Progenitor cell of endocrine pancreas (in vitro differentiated cells): ENCODE results near the gene OR5AP2. TPM values are rescaled to one million over a fixed set of nuclear protein-coding genes. Genes with fewer than 3 reads are reported as not detected.

Source experiments
- DNase-seq: peaks from one replicate; pipeline ENCODE4 v3.0.0; 2021; ENCODE audit warnings: low spot score; ENCODE audit not compliant: unreplicated experiment
- H3K27ac Mint-ChIP-seq: 2 replicates; pipeline ENCODE4 v1.8.0; 2021; ENCODE audit warnings: mild to moderate bottlenecking, moderate library complexity, mixed read lengths
- H3K27me3 Mint-ChIP-seq: 2 replicates; pipeline ENCODE4 v1.8.0; 2021; ENCODE audit warnings: mixed read lengths
- H3K36me3 Mint-ChIP-seq: 2 replicates; pipeline ENCODE4 v1.8.0; 2022; ENCODE audit warnings: mixed read lengths; ENCODE audit not compliant: insufficient read depth
- H3K4me1 Mint-ChIP-seq: 2 replicates; pipeline ENCODE4 v1.8.0; 2021; ENCODE audit warnings: low read depth, mixed read lengths
- H3K4me3 Mint-ChIP-seq: 2 replicates; pipeline ENCODE4 v1.8.0; 2021; ENCODE audit warnings: low read depth, mild to moderate bottlenecking, moderate library complexity, mixed read lengths
- H3K9me3 Mint-ChIP-seq: 2 replicates; pipeline ENCODE4 v1.8.0; 2021; ENCODE audit warnings: low read depth, mixed read lengths
- CTCF ChIP-seq: fragments of 200-600 bp; sonication (generic); IDR thresholded peaks from one replicate; pipeline ENCODE4 v1.5.0; 2021; ENCODE audit warnings: antibody characterized with exemption, mild to moderate bottlenecking; ENCODE audit not compliant: unreplicated experiment
- total RNA-seq: library from RNA; stranded (reverse); gene quantifications from 2 replicates; pipeline ENCODE4 v1.2.1, GENCODE V29; 2021

The OR5AP2 gene
- total RNA-seq, 1 donor from 2014 or later, result not detected

GRCh38 chr11:56637500-56637899 is 4.7 kb downstream of the OR5AP2 start:
- peaks cover 3% of the 10 kb centered on the region for H3K27me3 Mint-ChIP-seq
- no peaks in the 10 kb centered on the region for H3K36me3 Mint-ChIP-seq
- no peaks in the 10 kb centered on the region for H3K4me1 Mint-ChIP-seq
- DNase-seq, result no peak
- no peak overlapping the region for H3K4me3 Mint-ChIP-seq
- H3K9me3 Mint-ChIP-seq, result peaks cover 9% of the 10 kb centered on the region
- no peak overlapping the region for H3K27ac Mint-ChIP-seq
- TF ChIP-seq CTCF, result no peak

GRCh38 chr11:56636861-56637260 is 5.4 kb downstream of the OR5AP2 start:
- H3K4me1 Mint-ChIP-seq, result no peaks in the 10 kb centered on the region
- DNase-seq, result no peak
- no peak overlapping the region for H3K4me3 Mint-ChIP-seq
- TF ChIP-seq CTCF, result no peak
- no peak overlapping the region for H3K27ac Mint-ChIP-seq
- H3K36me3 Mint-ChIP-seq, result no peaks in the 10 kb centered on the region
- H3K27me3 Mint-ChIP-seq, result peaks cover 3% of the 10 kb centered on the region
- H3K9me3 Mint-ChIP-seq, result peaks cover 6% of the 10 kb centered on the region

- Mint-ChIP-seq H3K27me3 (peaks cover 3% of the 10 kb centered on the region), H3K36me3 (no peaks in the 10 kb centered on the region), H3K27ac (no peak overlapping the region), H3K9me3 (peaks cover 3% of the 10 kb centered on the region), H3K4me3 (no peak overlapping the region), H3K4me1 (no peaks in the 10 kb centered on the region)
- TF ChIP-seq CTCF, result no peak
- no peak for DNase-seq
These were observed 9.9 kb downstream of the OR5AP2 start for GRCh38 chr11:56632329-56632728.

- no peak for DNase-seq
- H3K27ac Mint-ChIP-seq, result no peak overlapping the region
- TF ChIP-seq CTCF, result no peak
- no peaks in the 10 kb centered on the region for H3K4me1 Mint-ChIP-seq
- no peaks in the 10 kb centered on the region for H3K36me3 Mint-ChIP-seq
- H3K27me3 Mint-ChIP-seq, result no peaks in the 10 kb centered on the region
- no peak overlapping the region for H3K4me3 Mint-ChIP-seq
- H3K9me3 Mint-ChIP-seq, result peaks cover 3% of the 10 kb centered on the region
These were observed 16.3 kb downstream of the OR5AP2 start for GRCh38 chr11:56625946-56626345.

- Mint-ChIP-seq H3K4me1 (no peaks in the 10 kb centered on the region), H3K9me3 (peaks cover 3% of the 10 kb centered on the region), H3K36me3 (no peaks in the 10 kb centered on the region), H3K27me3 (no peaks in the 10 kb centered on the region), H3K4me3 (no peak overlapping the region), H3K27ac (no peak overlapping the region)
- peak; percentile 49 for TF ChIP-seq CTCF
- DNase-seq, result no peak
These were observed 17.6 kb downstream of the OR5AP2 start for GRCh38 chr11:56624661-56625110.
